HCT116 (cell line): ENCODE results near the gene SETD5.

Source experiments
- CTCF ChIP-seq, 3 experiments: fragments of 200-600 bp in 1 of 3; sonication (generic) in 1 of 3; IDR thresholded peaks in 2 of 3; conservative IDR thresholded peaks in 1 of 3; 2 replicates each; pipeline ENCODE4 v1.5.1; 2012 to 2017; ENCODE audit warnings: low read depth in 2 of 3, low read length in 2 of 3, antibody characterized with exemption in 1 of 3, borderline replicate concordance in 1 of 3, control low read depth in 1 of 3, mild to moderate bottlenecking in 1 of 3, mixed read lengths in 1 of 3, mixed run types in 1 of 3, moderate library complexity in 1 of 3; ENCODE audit not compliant: insufficient read depth in 1 of 3
- EGR1 ChIP-seq: IDR thresholded peaks from 2 replicates; pipeline ENCODE4 v1.6.1; 2012; ENCODE audit warnings: low read depth
- JUND ChIP-seq: IDR thresholded peaks from 2 replicates; pipeline ENCODE4 v1.6.1; 2012
- POLR2A ChIP-seq: IDR thresholded peaks from 2 replicates; pipeline ENCODE4 v1.7.0; 2011; ENCODE audit warnings: borderline replicate concordance; ENCODE audit not compliant: insufficient read depth, insufficient read length; ENCODE audit errors: extremely low read depth

DNA sequence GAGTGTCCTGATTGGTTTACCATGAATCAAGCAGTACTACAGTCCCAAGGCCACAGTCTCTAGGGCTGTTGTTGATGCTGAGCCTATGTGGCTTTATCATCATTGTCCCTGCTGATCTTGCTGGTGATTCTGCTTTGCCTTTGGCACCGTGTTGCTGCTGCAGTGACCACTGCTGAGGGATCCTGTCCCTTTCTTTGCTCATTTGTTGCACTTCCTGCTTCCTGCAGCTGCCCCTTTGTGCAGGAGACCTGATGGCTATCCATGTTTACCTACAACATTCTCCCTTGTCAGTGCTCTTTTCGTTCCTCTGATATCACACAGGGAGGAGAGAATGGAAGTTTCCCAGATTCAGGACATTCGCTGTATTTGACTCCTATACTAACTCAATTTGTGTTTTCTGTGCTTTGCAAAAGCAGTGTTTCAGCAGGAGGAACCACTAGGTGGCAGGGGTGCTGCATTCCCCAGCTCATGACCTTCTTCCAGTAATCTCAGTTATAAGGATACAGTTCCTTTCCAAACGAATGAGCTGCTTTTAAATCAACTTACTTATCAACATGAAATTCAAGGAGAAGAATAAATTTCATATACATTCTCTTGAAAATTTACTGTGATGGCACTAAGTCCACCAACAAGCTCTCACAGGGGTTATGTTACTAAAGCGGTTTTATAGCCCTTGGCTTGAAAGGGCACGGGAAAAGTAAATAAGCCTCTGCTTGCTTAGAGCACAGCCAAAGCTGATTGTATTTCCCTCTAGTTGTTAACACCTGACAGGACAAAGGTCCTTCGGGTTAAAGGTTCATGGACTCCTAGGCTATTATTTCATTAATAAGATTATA is 44.3 kb upstream of the SETD5 start:
- TF ChIP-seq CTCF (IDR thresholded peaks at IDR 0.05 in 2 of 3, conservative IDR thresholded peaks at IDR 0.05 in 1 of 3; ENCODE audit: borderline replicate concordance in 1 of 3, insufficient read depth in 1 of 3, low read depth in 2 of 3, low read length in 2 of 3) (peak; percentile 68 to 95 (median 86); a peak in 5 of 6 replicates), JUND (no peak), EGR1 (no peak), POLR2A (no peak)
